Stimulated activated naive CD4-positive, alpha-beta T cell treated with Interleukin-2 at 50 U/mL for 16 hours (primary cell): ENCODE measurements around the gene CRY2.
"Not testable (repeated sequence)": the region's sequence is repeated elsewhere in the genome, so short reads cannot be mapped to it uniquely, and the experiment has no call there.

Experiments
- DNase-seq: peaks from one replicate; lab custom pipeline; 2025; lab: John Stamatoyannopoulos, UW

Gene CRY2

DNA sequence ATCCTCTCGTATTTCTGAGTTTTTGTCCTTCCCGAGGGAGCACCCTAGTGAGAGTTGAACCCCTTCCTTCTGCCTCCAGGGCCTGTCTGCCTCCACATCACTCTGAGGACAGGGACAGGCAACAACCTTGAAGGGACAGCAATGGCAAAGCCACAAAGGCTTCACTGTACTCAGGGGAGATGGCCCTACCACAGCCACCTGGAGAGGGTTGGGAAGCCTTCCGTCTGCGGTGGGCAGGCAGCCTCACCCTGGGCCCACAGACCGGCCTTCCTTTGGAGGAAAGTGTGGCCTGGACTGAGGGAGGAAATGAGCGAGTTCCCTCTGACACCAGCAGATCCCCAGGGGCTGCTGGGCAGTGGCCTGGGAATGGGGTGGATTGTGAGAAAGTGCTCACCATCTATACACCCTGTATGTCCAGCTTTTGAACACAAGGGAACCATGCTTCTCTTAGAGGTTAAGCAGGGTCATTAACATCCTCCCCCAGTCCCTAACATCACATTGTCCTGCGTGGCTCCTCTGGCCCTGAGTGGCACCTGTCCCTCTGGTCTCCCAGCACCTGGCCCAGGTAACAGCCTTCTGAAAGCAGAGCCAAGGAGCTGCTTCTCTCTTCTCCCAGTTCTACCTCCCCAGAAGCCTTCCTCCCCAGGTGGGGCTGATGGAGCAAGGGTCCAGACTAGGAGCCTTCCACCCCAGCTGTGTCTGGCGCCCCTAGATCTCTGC lies 35.5 kb upstream of the CRY2 start:
- DNase-seq = no peak

DNA sequence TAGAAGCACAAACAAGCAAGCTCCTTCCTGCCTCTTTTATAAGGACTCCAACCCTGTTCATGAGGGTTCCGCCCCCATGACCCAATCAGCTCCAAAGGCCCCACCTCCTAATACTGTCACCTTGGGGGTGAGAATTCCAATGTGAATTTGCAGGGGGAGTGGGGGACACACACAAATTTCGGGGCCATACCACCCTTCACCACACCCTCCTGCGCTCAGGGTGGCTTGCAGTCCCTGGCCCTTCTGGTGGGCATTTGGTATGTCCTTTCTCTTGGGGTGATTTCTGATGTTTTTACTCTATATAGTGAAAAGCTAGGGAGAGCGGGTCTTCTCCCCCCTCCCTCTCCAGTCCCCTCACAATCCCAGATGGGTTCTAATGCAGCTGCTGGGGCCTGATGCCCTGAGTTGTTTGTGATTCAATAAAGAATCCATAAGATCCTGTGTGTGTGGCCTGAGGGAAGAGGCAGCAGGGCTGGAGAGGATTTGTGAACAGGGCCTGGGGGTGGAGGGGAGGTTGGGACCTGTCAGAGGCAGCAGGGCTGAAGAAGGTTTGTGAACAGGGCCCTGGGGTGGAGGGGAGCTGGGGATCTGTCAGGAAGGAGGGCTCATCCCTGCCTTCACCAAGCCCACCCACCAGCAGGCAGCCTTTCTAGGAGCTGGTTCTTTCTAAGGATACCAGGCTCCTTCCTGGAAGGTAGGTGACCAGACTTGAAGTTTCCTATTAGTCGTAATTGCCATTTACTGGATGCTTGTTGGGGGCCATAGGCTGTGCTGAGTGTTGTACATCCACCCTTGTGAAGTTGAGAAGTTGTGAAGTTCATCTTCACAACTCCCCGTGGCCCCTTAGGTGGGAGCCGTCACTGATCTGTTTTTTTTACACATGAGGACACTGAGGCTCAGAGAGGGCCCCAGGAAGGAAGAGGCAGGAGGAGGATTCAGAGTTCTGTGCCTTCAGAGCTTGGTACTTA lies 34.4 kb upstream of the CRY2 start:
- no peak for DNase-seq

DNA sequence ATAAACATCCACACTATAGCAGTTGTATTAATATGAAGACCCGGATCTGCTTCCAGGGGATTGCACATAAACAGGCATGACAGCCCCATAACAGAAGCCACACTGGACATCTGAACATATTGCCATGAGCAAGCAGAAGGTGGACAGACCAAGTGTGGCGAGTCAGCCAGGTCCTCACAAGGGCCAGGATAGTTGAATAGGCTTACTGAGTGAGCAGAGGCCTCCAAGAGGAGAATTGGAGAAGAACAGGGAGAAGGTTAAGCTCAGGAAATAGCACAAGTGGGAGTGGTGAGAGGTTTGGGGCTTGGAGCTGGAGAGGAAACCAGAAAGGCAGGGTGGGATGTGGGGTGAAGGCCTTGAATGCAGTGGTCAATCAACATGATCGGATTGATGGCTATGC lies 31.5 kb upstream of the CRY2 start:
- DNase-seq = no peak

DNA sequence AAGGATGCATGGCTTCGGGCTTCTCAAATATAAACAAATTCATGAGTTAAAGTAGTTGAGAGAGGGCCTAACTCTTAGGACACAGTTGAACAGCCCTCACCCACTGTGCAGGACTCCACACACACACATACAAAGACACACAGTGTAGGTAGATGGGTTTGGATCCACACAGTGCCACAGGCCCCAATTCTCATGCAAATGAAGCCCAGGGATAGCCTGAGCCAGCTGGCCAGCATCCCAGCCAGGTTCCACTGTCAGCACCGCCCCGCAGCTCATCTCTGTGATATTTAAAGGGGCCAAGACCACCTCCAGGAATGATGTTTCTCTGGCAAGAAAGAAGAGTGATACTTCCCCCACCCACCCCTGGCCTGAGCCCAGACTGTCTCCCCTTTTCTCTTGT lies 30.7 kb upstream of the CRY2 start:
- DNase-seq = no peak

DNA sequence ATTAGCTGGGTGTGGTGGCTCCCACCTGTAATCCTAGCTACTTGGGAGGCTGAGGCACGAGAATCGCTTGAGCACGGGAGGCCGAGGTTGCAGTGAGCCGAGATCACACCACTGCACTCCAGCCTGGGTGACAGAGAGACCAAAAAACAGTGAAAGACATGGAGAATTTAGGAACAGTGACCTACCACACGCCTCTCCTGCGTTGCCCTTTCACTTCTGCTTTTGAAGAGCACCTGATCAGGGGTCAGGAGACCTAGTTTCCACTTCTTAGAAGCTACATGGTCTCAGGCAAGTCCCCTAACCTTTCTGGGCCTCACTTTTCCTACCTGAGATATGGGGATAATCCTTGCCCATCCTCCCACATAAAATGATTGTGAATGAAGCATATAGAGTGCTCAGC lies 30.1 kb upstream of the CRY2 start:
- no peak for DNase-seq

DNA sequence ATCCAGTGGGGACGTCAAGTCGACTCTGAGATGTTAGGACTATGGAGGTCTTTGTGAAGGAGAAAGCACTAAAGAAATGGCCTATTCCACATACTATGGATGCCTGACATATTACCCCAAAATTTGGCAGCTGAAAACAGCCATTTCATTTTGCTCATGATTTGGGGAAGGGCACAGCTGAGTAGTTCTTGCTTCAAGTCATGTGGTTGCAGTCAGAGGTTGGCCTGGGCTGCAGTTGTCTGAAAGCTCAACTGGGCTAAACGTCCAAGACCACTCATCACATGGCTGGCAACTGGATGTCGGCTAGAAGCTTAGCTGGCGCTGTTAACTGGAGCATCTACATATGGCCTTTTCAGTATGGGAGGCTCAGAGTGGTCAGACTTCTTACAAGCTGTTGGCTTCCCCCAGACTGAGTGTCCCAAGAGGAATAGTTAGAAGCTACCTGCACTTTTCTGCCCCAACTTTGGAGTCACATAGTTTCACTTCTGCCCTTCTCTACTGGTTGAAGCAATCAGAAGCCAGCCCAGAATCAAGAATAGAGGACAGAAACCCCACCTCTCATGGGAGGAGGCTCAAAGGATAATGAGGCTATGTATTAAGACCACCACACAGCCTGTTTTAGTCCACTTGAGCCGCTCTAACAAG lies 28.2 kb upstream of the CRY2 start:
- DNase-seq = no peak

DNA sequence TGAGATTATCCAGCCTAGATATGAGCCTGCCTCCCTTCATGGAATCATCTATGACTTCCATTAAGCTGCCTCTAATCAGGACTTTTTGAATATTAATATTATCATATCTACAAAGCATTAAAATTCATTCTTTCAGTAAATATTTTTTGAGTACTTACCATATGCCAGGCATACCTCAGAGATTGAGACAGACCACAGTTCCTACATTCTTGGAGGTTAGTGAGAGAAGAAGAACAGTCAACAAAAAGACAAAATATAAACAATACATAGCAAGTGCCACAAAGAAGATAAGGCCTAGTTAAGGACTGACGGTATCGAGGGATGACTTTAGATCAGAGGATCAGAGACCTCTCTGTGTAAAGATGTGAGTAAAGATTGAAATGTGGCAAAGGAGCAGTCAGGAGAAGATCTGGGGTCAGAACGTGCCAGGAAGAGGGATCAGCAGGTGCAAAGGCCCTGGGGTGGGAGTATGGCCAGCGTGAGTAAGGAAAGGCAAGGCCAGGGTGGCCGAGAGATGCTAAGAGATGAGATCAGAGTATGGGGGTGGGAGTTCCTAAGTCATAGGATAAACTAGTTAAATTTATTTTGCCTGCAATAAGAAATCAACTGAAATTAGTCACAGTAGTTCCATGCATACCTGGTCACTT lies 26.9 kb upstream of the CRY2 start:
- DNase-seq = no peak

DNA sequence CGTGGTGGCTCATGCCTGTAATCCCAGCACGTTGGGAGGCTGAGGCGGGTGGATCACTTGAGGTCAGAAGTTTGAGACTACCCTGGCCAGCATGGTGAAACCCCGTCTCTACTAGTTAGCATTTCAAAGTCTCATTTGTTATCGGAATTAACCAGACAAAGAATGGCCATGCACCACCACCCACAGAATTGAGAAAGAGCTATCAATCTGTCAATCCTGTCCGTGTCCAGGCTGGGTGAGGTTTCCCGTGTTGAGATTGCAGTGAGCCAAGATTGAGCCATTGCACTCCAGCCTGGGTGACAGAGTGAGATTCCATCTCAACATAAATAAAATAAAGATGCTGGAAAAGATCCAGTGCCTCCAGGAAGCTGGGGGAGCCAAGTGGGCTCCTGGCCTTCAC lies 20.8 kb upstream of the CRY2 start:
- not testable (repeated sequence) for DNase-seq

DNA sequence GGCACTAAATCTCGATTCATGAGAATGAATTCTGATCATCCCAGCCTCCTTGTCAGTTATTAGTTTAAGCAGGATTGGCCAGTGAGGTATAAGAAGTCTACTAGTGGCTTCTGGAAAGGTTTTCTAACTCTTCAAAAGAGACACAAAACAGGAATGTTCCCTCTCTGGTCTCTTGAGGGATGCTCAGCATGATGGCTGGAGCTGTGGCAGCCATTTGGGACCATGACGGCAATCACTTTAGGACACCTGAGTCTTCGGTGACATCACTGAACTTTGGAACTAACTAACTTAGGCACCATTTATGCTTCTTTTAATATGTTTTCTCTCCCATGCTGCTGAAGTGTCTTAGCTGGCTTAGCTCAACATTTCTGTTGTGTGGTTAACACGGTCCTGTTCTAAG lies 20.2 kb upstream of the CRY2 start:
- DNase-seq = no peak

DNA sequence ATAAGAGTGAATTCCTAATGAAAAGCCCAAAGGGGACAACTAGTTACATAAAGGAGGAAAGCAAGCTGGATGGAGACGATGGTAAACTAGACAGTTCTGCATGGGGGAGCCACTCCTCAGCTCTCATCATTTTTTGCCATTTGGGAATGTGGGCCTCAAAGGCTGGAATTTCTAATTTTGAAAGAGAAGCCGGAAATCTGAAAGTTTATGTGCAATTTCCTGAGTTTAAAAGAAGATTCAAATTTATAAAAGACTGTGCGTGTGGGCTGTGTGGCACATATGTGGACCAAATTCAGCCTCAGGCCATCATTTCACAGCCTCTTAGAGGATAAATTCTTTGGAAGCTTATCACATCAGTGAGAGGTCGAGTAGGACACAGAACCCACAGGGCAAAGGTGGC lies 18.3 kb upstream of the CRY2 start:
- no peak for DNase-seq

DNA sequence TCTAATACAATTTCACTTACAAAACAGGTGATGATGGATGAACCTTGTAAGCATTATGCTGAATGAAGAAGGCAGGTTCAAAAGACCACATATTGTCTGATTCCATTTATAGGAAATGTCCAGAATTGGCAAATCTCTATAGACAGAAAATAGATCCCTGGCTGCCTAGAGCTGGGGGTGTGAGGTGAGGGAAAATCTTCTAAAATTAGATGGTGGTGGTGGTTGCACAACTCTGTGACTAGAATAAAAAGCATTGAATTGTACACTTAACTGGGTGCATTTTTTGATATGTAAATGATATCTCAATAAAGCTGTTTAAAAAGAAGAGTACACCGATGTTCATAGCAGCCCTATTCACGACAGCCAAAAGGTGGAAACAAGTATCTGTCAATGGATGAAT lies 16.7 kb upstream of the CRY2 start:
- no peak for DNase-seq

DNA sequence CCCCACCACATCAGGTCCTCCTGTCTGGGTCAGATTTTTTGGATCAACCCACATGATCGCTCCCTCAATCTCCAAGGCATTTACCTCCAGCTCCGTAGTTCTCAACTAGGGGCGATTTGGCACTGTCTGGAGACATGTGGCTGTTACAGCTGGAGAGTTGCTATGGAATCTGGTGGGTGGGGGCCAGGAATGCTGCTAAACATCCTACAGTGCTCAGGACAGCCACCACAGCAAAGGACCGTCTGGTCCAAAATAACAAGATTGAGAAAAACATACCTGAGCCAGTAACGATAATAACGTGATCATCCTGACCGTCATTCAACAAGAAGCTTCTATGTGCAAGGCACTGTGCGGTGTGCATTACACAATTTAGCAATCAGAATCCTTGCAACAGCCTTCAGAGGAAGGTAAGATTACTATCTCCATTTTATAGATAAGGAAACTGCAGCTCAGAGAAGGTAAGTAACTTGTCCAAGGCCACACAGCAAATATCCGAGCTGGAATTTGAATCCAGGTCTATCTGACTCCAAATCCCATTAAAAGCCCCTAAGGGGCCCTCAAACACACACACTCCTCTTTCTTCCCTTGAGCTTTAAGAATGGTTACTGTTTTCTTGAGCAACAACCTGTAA lies 14.3 kb upstream of the CRY2 start:
- DNase-seq = no peak

DNA sequence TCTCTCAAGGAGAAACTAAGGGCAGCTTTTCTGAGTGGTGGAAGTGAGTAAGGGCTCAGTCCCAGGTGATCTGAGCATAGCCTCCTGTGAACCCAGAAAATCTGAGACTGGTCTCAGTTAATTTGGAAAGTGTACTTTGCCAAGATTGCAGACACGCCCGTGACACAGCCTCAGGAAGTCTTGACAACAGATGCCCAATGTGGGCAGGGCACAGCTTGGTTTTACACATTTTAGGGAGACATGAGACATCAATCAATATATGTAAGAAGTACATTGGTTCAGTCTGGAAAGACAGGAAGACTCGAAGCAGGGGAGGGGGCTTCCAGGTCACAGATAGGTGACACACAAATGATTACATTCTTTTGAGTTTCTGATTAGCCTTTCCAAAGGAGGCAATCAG lies 13.5 kb upstream of the CRY2 start:
- DNase-seq = no peak

DNA sequence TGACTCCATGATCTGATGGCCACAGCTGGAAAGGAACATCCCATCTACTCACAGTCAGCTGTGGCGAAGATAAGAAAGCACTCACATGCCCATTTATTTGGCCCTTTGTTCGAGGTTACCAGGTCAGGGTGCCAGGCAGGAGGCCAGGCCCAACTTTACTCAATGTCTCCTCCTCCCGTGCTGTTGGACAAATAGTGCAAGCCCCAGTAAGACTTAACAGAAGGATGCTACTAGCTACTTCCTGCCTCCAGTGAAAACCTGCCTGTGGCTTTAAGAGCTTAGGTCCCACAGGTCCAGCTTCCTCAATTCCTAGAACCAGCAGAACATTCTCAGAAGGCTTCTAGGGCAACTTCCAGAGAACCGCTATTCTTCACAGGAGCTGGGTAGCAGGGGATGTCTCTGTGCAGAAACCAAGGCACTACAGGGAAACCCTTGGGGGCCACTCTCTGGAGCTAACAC lies 12.9 kb upstream of the CRY2 start:
- no peak for DNase-seq

DNA sequence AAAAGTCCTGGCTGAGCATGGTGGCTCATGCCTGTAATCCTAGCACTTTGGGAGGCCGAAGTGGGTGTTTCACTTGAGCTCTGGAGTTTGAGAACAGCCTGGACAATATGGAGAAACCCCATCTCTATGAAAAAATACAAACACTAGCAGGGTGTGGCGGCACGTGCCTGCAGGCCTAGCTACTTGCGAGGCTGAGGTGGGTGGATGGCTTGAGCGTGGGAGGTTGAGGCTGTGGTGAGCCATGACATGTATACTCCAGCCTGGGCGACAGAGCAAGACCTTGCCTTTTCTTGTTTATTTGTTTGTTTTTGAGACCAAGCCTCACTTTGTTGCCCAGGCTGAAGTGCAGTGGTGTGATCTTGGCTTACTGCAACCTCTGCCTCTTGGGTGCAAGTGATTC lies 8.1 kb upstream of the CRY2 start:
- no peak for DNase-seq

DNA sequence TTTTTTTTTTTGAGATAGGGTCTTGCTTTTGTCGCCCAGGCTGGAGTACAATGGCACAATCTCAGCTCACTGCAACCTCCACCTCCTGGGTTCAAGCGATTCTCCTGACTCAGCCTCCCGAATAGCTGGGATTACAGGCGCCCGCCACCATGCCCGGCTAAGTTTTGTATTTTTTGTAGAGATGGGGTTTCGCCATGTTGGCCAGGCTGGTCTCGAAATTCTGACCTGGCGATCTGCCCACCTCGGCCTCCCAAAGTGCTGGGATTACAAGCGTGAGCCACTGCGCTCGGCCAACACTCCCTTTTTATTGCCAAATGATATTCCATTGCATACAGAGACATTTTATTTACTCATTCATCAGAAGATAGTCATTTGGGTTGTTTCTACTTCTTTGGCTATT lies 7.0 kb upstream of the CRY2 start:
- DNase-seq = not testable (repeated sequence)

DNA sequence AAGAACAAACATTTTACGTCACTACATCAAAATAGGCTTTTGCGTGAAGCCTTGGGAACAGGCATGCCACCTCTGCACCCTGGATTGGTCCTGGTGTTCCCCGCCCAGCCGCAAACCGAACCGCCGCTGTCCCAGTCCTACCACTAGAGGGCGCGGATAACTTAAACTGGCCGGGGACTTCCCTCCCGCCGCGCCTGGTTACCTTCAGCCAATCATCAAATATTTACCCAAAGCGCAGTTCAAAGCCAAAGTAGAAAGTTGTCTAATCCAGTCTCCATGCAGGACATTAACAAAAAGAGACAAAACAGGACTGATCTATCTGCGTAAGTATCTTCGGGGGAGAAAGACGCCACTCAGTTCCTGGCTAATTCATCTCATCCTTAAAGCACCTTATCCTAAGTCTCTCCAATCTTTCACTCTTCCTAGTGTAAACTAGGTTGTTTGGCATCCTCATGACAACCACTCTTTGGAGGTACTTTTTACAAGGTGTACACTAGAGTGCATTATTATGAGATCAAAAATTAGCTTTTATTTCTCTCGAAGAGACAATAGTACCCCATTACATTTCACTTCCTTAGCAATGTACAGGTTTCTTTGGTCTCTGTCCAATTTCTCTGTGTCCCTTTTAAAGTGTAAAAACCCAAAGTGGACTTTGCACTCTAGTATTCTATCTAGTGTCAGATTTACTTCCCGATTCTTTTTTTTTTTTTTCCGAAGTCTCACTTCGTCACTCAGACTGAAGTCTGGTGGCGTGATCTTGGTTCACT lies 3.9 kb upstream of the CRY2 start:
- DNase-seq = peak; percentile 84

DNA sequence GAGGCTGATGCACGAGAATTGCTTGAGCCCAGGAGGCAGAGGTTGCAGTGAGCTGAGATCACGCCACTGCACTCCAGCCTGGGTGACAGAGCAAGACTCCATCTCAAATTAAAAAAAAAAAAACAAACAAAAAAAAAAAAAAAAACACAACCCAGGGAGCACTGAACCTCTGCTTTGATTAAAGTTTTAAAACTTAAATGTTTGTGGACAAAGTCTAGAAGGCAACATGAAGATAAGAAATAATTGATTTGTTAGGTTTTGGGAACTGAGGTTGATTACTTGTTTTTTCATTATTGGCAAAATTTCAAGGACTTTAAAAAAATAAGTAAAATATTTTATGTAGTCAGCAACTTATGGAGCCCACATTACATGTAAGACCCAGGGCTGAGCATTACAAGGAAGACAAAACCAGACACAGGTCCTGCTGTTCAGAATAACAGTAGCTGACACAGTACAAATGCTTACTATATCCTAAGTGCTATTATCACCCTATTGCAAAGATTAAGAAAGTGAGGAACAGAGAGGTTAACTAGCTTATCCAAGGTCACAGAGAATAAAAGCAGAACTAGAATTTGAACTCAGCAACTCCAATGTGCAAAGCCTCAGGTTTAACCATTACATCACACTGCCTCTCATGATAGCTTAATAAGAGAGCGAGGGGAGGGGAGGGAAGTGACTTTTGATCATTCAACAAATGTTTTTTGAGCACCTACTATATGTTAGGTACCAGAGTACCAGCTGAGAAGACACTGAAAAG lies 2.3 kb upstream of the CRY2 start:
- no peak for DNase-seq

DNA sequence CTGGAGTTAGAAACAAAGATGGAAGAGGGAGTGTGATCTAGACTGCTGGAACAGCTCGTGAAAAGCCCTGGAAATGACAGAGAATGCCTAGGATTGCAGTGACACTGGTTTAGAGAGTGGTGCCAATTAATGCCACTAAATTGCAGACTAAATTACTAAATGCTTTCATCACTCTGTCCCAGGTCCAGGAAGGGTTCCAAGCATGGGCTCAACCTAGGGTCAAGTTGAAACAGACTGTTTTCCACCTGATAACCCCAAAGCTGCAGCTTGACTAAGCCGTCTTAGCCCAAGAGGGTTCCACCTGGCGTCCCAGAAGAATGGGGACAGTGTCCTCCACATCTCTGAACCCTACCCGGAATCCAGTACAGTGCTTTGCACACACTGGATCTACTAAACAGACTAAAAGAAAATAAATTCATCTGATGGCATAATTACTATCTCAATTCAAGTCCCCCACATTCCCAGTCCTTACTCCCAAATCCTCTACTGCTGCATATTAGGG lies 1.1 kb upstream of the CRY2 start:
- no peak for DNase-seq

DNA sequence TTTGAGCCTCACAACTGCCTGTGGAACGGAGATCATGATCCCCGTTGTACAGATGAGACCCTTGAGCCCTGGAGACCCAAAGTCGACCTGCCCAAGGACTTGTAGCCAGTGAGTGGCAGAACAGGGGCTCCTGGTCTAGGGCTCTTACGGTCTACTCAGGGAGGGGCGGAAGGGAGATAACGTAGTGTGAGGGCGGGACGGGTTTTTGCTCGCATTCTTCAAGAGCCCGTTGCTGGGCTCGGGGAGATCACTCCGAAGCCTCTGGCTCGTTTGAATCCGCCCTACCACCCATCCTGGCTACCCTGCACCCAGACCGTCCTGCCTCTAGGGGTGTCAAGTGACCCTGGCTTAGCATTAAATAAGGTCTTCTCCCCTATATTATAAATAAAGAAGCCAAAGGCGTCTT lies 639 bp downstream of the CRY2 start:
- DNase-seq = peak; percentile 40
